ENCODE data around the gene MANF. TPM values are rescaled to one million over a fixed set of nuclear protein-coding genes. Genes with fewer than 3 reads are reported as not detected.
A peak's percentile ranks its signal among the peaks of the same experiment; 100 is the strongest.

Gene MANF
- total and polyA plus RNA-seq, 2 of the 4 experiments (the other 2 are of a cell fraction), result 65.4 to 122 TPM

DNA sequence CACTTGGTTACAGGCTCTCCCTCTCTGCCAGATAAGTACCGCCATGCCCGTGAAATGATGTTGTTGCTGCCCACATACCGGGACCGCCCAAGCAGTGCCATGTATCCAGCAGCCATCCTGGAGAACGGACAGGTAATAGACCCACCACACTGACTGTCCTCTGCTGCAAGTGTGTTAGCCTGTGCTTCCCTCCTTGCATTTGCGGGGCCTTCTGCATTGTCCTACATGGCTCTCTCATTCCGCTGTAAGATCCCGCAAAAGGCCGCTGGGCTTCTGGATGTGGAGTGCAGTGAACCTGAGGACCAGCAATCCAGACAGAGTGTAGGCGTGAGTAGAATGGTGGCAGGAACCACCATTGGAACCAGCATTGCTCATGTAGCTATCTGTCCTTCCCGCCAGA is 10.6 kb upstream of the MANF start:
- Histone ChIP-seq H3K27me3 (ENCODE audit: control insufficient read depth, insufficient read depth, low read length) (peaks cover 12% of the 10 kb centered on the region), H2AK5ac (ENCODE audit: low read depth, low read length) (no peak overlapping the region), H3K4ac (ENCODE audit: low read depth, low read length) (no peak overlapping the region), H3K4me2 (ENCODE audit: low read depth, low read length) (no peak overlapping the region), H3K4me3 (ENCODE audit: insufficient read depth, low read depth, low read length) (no peak overlapping the region), H3K23ac (ENCODE audit: low read depth, low read length) (no peak overlapping the region), H2BK15ac (ENCODE audit: low read depth, low read length) (no peak overlapping the region), H2BK20ac (ENCODE audit: low read depth, low read length) (no peak overlapping the region), H3K9me1 (ENCODE audit: insufficient read depth, low read length) (no peaks in the 10 kb centered on the region), H4K20me1 (ENCODE audit: insufficient read depth, low read length) (no peaks in the 10 kb centered on the region), H4K8ac (ENCODE audit: low read depth in 2 of 2, low read length in 2 of 2) (no peak overlapping the region), H4K91ac (ENCODE audit: insufficient read depth, low read depth, low read length) (no peak overlapping the region), H2AK9ac (replicated peaks; ENCODE audit: low read depth, low read length, poor library complexity) (no peak overlapping the region), H2BK120ac (ENCODE audit: low read depth, low read length) (no peak overlapping the region), H4K5ac (ENCODE audit: low read depth, low read length) (no peak overlapping the region), H3K14ac (replicated peaks; ENCODE audit: low read depth, low read length) (no peak overlapping the region), H3K18ac (ENCODE audit: low read depth, low read length) (no peak overlapping the region), H3K27ac (ENCODE audit: insufficient read depth, low read length) (no peak overlapping the region), H2AFZ (replicated peaks; ENCODE audit: low read length, poor library complexity) (peak overlapping the region; percentile 47), H3K79me1 (ENCODE audit: low read depth in 1 of 2, low read length in 2 of 2) (no peaks in the 10 kb centered on the region), H2BK5ac (ENCODE audit: low read depth, low read length, poor library complexity, severe bottlenecking) (no peak overlapping the region), H3K9me3 (ENCODE audit: control insufficient read depth, insufficient read depth, low read length) (no peaks in the 10 kb centered on the region), H3K9ac (ENCODE audit: low read depth, low read length) (no peak overlapping the region), H3K4me1 (ENCODE audit: control insufficient read depth, insufficient read depth, low read length) (no peaks in the 10 kb centered on the region), H3K36me3 (ENCODE audit: control insufficient read depth, insufficient read depth, low read length) (no peaks in the 10 kb centered on the region), H3K56ac (ENCODE audit: extremely low read depth, insufficient read depth, low read length) (no peak overlapping the region)
- TF ChIP-seq BHLHE40 (IDR thresholded peaks at IDR 0.05; ENCODE audit: low read depth, low read length) (no peak), POLR2A (IDR thresholded peaks at IDR 0.05; ENCODE audit: low read depth, low read length) (no peak), RFX5 (IDR thresholded peaks at IDR 0.05; ENCODE audit: low read depth, low read length) (no peak), MXI1 (IDR thresholded peaks at IDR 0.05; ENCODE audit: borderline replicate concordance, low read depth, low read length) (no peak), RAD21 (IDR thresholded peaks at IDR 0.05; ENCODE audit: low read length) (no peak), RCOR1 (IDR thresholded peaks at IDR 0.05; ENCODE audit: insufficient replicate concordance, low read length) (no peak), MAFK (IDR thresholded peaks at IDR 0.05; ENCODE audit: low read depth, low read length) (no peak), CHD1 (IDR thresholded peaks at IDR 0.05; ENCODE audit: low read depth, low read length) (no peak), CEBPB (IDR thresholded peaks at IDR 0.05; ENCODE audit: low read depth, low read length) (no peak), SMC3 (IDR thresholded peaks at IDR 0.05; ENCODE audit: low read depth, low read length) (no peak), FOS (IDR thresholded peaks at IDR 0.05; ENCODE audit: low read depth, low read length) (no peak), NFE2L2 (IDR thresholded peaks at IDR 0.05; ENCODE audit: low read depth, low read length) (no peak), MAZ (IDR thresholded peaks at IDR 0.05; ENCODE audit: borderline replicate concordance, low read depth, low read length) (no peak)
- TF ChIP-seq, protein P1, sequence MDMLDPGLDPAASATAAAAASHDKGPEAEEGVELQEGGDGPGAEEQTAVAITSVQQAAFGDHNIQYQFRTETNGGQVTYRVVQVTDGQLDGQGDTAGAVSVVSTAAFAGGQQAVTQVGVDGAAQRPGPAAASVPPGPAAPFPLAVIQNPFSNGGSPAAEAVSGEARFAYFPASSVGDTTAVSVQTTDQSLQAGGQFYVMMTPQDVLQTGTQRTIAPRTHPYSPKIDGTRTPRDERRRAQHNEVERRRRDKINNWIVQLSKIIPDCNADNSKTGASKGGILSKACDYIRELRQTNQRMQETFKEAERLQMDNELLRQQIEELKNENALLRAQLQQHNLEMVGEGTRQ (IDR thresholded peaks at IDR 0.05; ENCODE audit: low read depth, low read length), result no peak
- TF ChIP-seq, protein P2, sequence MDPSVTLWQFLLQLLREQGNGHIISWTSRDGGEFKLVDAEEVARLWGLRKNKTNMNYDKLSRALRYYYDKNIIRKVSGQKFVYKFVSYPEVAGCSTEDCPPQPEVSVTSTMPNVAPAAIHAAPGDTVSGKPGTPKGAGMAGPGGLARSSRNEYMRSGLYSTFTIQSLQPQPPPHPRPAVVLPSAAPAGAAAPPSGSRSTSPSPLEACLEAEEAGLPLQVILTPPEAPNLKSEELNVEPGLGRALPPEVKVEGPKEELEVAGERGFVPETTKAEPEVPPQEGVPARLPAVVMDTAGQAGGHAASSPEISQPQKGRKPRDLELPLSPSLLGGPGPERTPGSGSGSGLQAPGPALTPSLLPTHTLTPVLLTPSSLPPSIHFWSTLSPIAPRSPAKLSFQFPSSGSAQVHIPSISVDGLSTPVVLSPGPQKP (IDR thresholded peaks at IDR 0.05; ENCODE audit: borderline replicate concordance, low read depth, low read length), result no peak
- TF ChIP-seq, protein P3, sequence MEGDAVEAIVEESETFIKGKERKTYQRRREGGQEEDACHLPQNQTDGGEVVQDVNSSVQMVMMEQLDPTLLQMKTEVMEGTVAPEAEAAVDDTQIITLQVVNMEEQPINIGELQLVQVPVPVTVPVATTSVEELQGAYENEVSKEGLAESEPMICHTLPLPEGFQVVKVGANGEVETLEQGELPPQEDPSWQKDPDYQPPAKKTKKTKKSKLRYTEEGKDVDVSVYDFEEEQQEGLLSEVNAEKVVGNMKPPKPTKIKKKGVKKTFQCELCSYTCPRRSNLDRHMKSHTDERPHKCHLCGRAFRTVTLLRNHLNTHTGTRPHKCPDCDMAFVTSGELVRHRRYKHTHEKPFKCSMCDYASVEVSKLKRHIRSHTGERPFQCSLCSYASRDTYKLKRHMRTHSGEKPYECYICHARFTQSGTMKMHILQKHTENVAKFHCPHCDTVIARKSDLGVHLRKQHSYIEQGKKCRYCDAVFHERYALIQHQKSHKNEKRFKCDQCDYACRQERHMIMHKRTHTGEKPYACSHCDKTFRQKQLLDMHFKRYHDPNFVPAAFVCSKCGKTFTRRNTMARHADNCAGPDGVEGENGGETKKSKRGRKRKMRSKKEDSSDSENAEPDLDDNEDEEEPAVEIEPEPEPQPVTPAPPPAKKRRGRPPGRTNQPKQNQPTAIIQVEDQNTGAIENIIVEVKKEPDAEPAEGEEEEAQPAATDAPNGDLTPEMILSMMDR (conservative IDR thresholded peaks at IDR 0.05; ENCODE audit: low read depth, low read length), result no peak
- WGBS, 2 experiments (ENCODE audit: extremely low coverage in 2 of 2, insufficient read length in 1 of 2), result 81% methylated on average over 5 of the region's 11 CpGs; no CpG with 5 or more reads in 1 of the 2 experiments
- no peak for DNase-seq
- BruUV-seq (replicated peaks), result no TSS peak
- ATAC-seq (ENCODE audit: low read depth), result no peak
- in situ Hi-C loops (cut with MboI; ENCODE audit: low sequenced_read_pairs) (loop anchor here (5.0 to 10.0 kb wide), 4 partner anchors 277 to 802 kb away; partner anchors contain the start of gene MAPKAPK3), intact Hi-C loops (cut with micrococcal nuclease) (no loop called here), dilution Hi-C loops (cut with HindIII; ENCODE audit: low sequenced_read_pairs, unreplicated experiment) (loop anchor here (25.0 kb wide), 1 partner anchor 262 kb away; no protein-coding TSS in a partner anchor)
- ChIA-PET CTCF (no interaction called here), POLR2A (ENCODE audit: unreplicated experiment) (no interaction called here)

All from IMR-90 (cell line).